Ishikawa (cell line): Measurements from ENCODE around the gene ARID3C.

Experiments
- CEBPB ChIP-seq: IDR thresholded peaks from 2 replicates; pipeline ENCODE4 v1.6.1; 2012
- CREB1 ChIP-seq: IDR thresholded peaks from 2 replicates; pipeline ENCODE4 v1.6.1; 2012; ENCODE audit warnings: low read depth
- EGR1 ChIP-seq: IDR thresholded peaks from 2 replicates; pipeline ENCODE4 v1.6.1; 2012
- EP300 ChIP-seq: IDR thresholded peaks from 2 replicates; pipeline ENCODE4 v1.6.1; 2012; ENCODE audit warnings: borderline replicate concordance
- FOXM1 ChIP-seq: IDR thresholded peaks from 2 replicates; pipeline ENCODE4 v1.6.1; 2012; ENCODE audit warnings: low read depth, borderline replicate concordance
- NFIC ChIP-seq: IDR thresholded peaks from 2 replicates; pipeline ENCODE4 v1.6.1; 2012
- RAD21 ChIP-seq: IDR thresholded peaks from 2 replicates; pipeline ENCODE4 v1.6.1; 2012; ENCODE audit warnings: low read depth
- TAF1 ChIP-seq: IDR thresholded peaks from 2 replicates; pipeline ENCODE4 v1.6.1; 2012; ENCODE audit warnings: low read depth, mild to moderate bottlenecking
- TCF12 ChIP-seq: IDR thresholded peaks from 2 replicates; pipeline ENCODE4 v1.6.1; 2012; ENCODE audit warnings: low read depth
- TEAD4 ChIP-seq: IDR thresholded peaks from 2 replicates; pipeline ENCODE4 v1.6.1; 2012
- YY1 ChIP-seq: IDR thresholded peaks from 2 replicates; pipeline ENCODE4 v1.6.1; 2012; ENCODE audit warnings: low read depth
- ZBTB7A ChIP-seq: IDR thresholded peaks from 2 replicates; pipeline ENCODE4 v1.6.1; 2012; ENCODE audit warnings: low read depth
- TF ChIP-seq, protein P1 (sequence below): IDR thresholded peaks from 2 replicates; pipeline ENCODE4 v1.6.1; 2012
- TF ChIP-seq, protein P2 (sequence below): IDR thresholded peaks from 2 replicates; pipeline ENCODE4 v1.6.1; 2012; ENCODE audit warnings: low read depth, mild to moderate bottlenecking
- TF ChIP-seq, protein P3 (sequence below): IDR thresholded peaks from 2 replicates; pipeline ENCODE4 v1.6.1; 2012

ARID3C gene

DNA sequence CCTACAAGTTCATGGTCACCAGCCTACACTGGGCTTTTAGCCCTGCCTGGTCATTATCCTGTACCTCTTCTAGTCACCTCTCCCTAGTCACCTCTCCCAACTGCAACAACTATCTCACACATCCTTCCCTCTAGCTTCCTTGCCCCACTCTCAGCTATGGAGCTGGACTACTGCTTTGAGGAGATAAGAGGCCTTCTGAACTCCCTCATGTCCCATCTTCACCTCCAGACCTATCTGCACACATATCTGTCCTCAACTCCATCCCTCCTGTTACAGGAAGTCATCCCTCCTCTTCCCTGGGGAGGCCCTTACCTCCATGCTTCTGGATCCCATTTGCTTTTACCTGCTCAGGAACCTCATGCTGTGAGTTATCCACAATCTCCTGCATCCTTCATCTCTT, 22.7 kb downstream of the ARID3C start:
- TF ChIP-seq RAD21 (no peak), NFIC (no peak), ZBTB7A (no peak), TAF1 (no peak), CEBPB (no peak), CREB1 (no peak), YY1 (no peak), EGR1 (no peak), EP300 (no peak), TEAD4 (no peak)
- TF ChIP-seq, protein P1, sequence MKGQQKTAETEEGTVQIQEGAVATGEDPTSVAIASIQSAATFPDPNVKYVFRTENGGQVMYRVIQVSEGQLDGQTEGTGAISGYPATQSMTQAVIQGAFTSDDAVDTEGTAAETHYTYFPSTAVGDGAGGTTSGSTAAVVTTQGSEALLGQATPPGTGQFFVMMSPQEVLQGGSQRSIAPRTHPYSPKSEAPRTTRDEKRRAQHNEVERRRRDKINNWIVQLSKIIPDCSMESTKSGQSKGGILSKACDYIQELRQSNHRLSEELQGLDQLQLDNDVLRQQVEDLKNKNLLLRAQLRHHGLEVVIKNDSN, result no peak
- TF ChIP-seq, protein P2, sequence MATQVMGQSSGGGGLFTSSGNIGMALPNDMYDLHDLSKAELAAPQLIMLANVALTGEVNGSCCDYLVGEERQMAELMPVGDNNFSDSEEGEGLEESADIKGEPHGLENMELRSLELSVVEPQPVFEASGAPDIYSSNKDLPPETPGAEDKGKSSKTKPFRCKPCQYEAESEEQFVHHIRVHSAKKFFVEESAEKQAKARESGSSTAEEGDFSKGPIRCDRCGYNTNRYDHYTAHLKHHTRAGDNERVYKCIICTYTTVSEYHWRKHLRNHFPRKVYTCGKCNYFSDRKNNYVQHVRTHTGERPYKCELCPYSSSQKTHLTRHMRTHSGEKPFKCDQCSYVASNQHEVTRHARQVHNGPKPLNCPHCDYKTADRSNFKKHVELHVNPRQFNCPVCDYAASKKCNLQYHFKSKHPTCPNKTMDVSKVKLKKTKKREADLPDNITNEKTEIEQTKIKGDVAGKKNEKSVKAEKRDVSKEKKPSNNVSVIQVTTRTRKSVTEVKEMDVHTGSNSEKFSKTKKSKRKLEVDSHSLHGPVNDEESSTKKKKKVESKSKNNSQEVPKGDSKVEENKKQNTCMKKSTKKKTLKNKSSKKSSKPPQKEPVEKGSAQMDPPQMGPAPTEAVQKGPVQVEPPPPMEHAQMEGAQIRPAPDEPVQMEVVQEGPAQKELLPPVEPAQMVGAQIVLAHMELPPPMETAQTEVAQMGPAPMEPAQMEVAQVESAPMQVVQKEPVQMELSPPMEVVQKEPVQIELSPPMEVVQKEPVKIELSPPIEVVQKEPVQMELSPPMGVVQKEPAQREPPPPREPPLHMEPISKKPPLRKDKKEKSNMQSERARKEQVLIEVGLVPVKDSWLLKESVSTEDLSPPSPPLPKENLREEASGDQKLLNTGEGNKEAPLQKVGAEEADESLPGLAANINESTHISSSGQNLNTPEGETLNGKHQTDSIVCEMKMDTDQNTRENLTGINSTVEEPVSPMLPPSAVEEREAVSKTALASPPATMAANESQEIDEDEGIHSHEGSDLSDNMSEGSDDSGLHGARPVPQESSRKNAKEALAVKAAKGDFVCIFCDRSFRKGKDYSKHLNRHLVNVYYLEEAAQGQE, result no peak

DNA sequence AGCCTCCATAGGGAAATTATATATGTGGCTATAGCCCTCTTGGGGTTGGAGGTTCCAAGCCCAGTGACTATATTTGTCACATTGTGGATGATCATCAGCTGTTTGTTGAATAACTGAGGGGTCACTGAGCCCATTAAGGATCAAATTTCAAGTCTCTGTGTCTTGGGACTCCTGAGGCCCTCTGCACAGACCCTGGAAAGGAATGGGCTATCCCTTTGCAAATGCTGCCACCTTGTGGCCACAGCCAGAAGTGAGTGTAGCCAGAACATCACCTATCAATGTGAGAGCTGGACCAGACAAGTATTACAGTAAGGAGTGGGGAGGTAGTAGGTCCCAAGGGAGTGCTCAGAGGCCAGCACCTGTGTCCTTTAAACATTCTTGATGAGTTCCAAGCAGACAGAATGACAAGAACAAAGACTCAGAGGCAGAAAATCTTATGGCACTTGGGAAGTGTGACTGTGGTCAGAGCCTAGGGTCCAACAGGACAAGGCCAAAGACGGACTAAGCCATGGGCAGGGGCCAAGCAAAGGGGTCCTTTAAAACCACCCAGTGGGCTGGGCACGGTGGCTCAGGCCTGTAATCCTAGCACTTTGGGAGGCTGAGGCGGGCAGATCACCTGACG, 25.1 kb downstream of the ARID3C start:
- peak; percentile 98 for TF ChIP-seq RAD21
- no peak for TF ChIP-seq NFIC

DNA sequence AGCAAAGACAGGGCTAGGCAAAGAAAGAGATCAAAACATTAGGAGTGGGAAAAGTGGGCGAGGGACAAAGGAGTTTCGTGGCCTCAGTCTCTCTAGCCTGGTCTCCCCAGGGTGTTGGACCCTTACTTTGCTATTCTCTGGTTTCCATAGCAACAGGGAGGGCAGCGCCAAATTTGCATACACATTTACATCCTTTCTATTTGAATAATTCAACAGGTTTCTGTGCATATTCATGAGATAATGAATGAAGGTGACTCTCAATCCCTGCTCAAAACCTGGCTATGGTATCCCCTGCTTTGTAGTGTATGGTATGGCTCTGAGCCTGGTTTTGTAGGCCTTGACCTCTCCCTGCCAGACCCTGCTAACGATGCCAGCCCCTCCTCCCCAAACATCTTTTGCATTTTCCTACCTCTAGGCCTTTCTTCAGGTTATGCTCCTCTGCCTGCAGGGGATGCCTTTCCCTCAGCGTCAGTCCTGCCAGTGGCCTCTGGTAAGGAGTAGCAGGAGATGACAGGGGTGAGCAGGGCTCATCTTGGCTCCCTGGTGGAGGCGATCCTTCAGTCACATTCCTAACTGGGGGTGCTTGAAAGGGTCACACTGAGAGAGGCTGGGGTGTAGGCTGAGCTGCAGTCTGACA, 26.8 kb downstream of the ARID3C start:
- TF ChIP-seq NFIC, result no peak
- TF ChIP-seq CEBPB, result no peak
- TF ChIP-seq, protein P1, result no peak
- no peak for TF ChIP-seq YY1
- TF ChIP-seq TEAD4, result no peak
- TF ChIP-seq ZBTB7A, result no peak
- TF ChIP-seq EGR1, result no peak
- TF ChIP-seq TAF1, result no peak
- TF ChIP-seq CREB1, result no peak
- no peak for TF ChIP-seq FOXM1
- TF ChIP-seq TCF12, result no peak
- TF ChIP-seq, protein P3, sequence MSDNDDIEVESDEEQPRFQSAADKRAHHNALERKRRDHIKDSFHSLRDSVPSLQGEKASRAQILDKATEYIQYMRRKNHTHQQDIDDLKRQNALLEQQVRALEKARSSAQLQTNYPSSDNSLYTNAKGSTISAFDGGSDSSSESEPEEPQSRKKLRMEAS, result no peak
- no peak for TF ChIP-seq EP300
- TF ChIP-seq, protein P2, result no peak
- TF ChIP-seq RAD21, result no peak

DNA sequence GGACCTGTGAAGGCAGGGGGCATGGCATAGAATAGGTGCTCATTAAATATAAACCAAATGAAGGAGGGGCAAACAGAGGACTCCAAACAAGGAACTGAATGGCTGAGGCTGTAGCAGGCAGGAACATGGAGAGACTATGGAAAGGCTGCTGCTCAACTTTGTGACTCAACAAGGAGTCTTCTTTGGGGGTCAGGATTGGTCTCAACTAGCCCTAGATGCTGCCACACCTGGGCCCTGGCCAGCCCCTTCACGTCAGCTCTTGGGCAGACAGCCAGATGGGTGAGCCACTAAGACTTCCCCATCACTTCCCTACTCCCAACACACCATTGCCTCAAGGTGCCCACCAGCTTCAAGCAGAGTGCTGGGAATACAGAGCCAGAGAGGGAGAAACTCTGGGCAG, 28.0 kb downstream of the ARID3C start:
- TF ChIP-seq TEAD4 (no peak), NFIC (no peak), CREB1 (no peak), ZBTB7A (no peak), RAD21 (no peak), YY1 (no peak), EP300 (no peak), CEBPB (no peak), FOXM1 (no peak), TCF12 (no peak)
- TF ChIP-seq, protein P3, result no peak
- TF ChIP-seq, protein P1, result no peak
- TF ChIP-seq, protein P2, result no peak
